Amniotic epithelial cell (primary cell): ENCODE results near the gene FDX1.

ENCODE experiments used
- DNase-seq: peaks from one replicate; pipeline ENCODE4 v3.0.0-alpha.2; 2010; ENCODE audit warnings: low read depth

FDX1 gene

GRCh38 chr11:110467556-110467955, 37.8 kb downstream of the FDX1 start:
- DNase-seq, result no peak

- peak; percentile 56 for DNase-seq
Observed at GRCh38 chr11:110468121-110468520, 38.4 kb downstream of the FDX1 start.

GRCh38 chr11:110469127-110469526, 39.4 kb downstream of the FDX1 start:
- peak; percentile 41 for DNase-seq

- DNase-seq, result no peak
Observed at GRCh38 chr11:110470716-110471115, 41.0 kb downstream of the FDX1 start.

GRCh38 chr11:110471371-110471770, 41.6 kb downstream of the FDX1 start:
- DNase-seq, result peak; percentile 50

GRCh38 chr11:110472858-110473257, 43.1 kb downstream of the FDX1 start:
- DNase-seq, result peak; percentile 45

- peak; percentile 80 for DNase-seq
Observed at GRCh38 chr11:110473706-110474105, 44.0 kb downstream of the FDX1 start.

GRCh38 chr11:110474578-110474977, 44.8 kb downstream of the FDX1 start:
- no peak for DNase-seq

GRCh38 chr11:110475671-110476070, 45.9 kb downstream of the FDX1 start:
- DNase-seq, result no peak

- DNase-seq, result peak; percentile 37
Observed at GRCh38 chr11:110478410-110478809, 48.7 kb downstream of the FDX1 start.

- DNase-seq, result peak; percentile 91
Observed at GRCh38 chr11:110479108-110480101, 49.7 kb downstream of the FDX1 start.

- DNase-seq, result no peak
Observed at GRCh38 chr11:110481523-110481922, 51.8 kb downstream of the FDX1 start.

- DNase-seq, result no peak
Observed at GRCh38 chr11:110486156-110486555, 56.4 kb downstream of the FDX1 start.

- no peak for DNase-seq
Observed at GRCh38 chr11:110488446-110488845, 58.7 kb downstream of the FDX1 start.

- DNase-seq, result peak; percentile 62
Observed at GRCh38 chr11:110490886-110491285, 61.1 kb downstream of the FDX1 start.

GRCh38 chr11:110491577-110492320, 62.0 kb downstream of the FDX1 start:
- no peak for DNase-seq

GRCh38 chr11:110492321-110492685, 62.6 kb downstream of the FDX1 start:
- DNase-seq, result no peak

GRCh38 chr11:110493346-110493745, 63.6 kb downstream of the FDX1 start:
- DNase-seq, result no peak

- peak; percentile 39 for DNase-seq
Observed at GRCh38 chr11:110497231-110497978, 67.7 kb downstream of the FDX1 start.

GRCh38 chr11:110501428-110501827, 71.7 kb downstream of the FDX1 start:
- DNase-seq, result no peak

GRCh38 chr11:110505528-110506284, 76.0 kb downstream of the FDX1 start:
- no peak for DNase-seq

- no peak for DNase-seq
Observed at GRCh38 chr11:110507328-110507727, 77.6 kb downstream of the FDX1 start.
